MM.1S (cell line): Measurements from ENCODE around the gene YIPF7.

ENCODE experiments used
- DNase-seq: peaks from one replicate; pipeline ENCODE4 v3.0.0-alpha.2; 2015
- H2AFZ ChIP-seq: fragments of 300-600 bp; sonication (generic); 2 replicates; pipeline ENCODE4 v1.6.0; 2016; ENCODE audit warnings: antibody characterized with exemption, low read length
- H3F3A ChIP-seq: fragments of 300-600 bp; sonication (generic); 2 replicates; pipeline ENCODE4 v1.6.1; 2016; ENCODE audit warnings: mild to moderate bottlenecking, antibody characterized with exemption, low read length, moderate library complexity, mixed read lengths; ENCODE audit not compliant: insufficient read depth
- H3K27ac ChIP-seq: fragments of 300-600 bp; sonication (generic); 2 replicates; pipeline ENCODE4 v1.5.1; 2016; ENCODE audit warnings: mild to moderate bottlenecking, low read length
- H3K27me3 ChIP-seq: fragments of 300-600 bp; sonication (generic); replicated peaks from 2 replicates; pipeline ENCODE4 v1.6.0; 2016; ENCODE audit warnings: low read length; ENCODE audit not compliant: insufficient read depth
- H3K36me3 ChIP-seq: fragments of 300-600 bp; sonication (generic); replicated peaks from 2 replicates; pipeline ENCODE4 v1.6.1; 2016; ENCODE audit warnings: mild to moderate bottlenecking, low read length, mixed read lengths; ENCODE audit not compliant: insufficient read depth
- H3K4me1 ChIP-seq: fragments of 300-600 bp; sonication (generic); 2 replicates; pipeline ENCODE4 v1.6.1; 2016; ENCODE audit warnings: low read length, mixed read lengths
- H3K4me2 ChIP-seq: fragments of 300-600 bp; sonication (generic); 2 replicates; pipeline ENCODE4 v1.6.0; 2016; ENCODE audit warnings: low read depth, low read length
- H3K4me3 ChIP-seq: fragments of 300-600 bp; sonication (generic); 2 replicates; pipeline ENCODE4 v1.5.1; 2016; ENCODE audit warnings: low read length, mixed read lengths
- H3K79me2 ChIP-seq: fragments of 300-600 bp; sonication (generic); 2 replicates; pipeline ENCODE4 v1.6.1; 2016; ENCODE audit warnings: mixed run types, low read length, mixed read lengths
- H3K9ac ChIP-seq: fragments of 300-600 bp; sonication (generic); 2 replicates; pipeline ENCODE4 v1.6.1; 2016; ENCODE audit warnings: low read length, mixed read lengths
- H3K9me2 ChIP-seq: fragments of 300-600 bp; sonication (generic); replicated peaks from 2 replicates; pipeline ENCODE4 v1.6.1; 2016; ENCODE audit warnings: mild to moderate bottlenecking, low read length, mixed read lengths; ENCODE audit not compliant: insufficient read depth
- H3K9me3 ChIP-seq: fragments of 300-600 bp; sonication (generic); replicated peaks from 2 replicates; pipeline ENCODE4 v1.6.1; 2016; ENCODE audit warnings: mild to moderate bottlenecking, low read length, mixed read lengths; ENCODE audit not compliant: insufficient read depth
- H4K20me1 ChIP-seq: fragments of 300-600 bp; sonication (generic); 2 replicates; pipeline ENCODE4 v1.6.1; 2016; ENCODE audit warnings: mild to moderate bottlenecking, low read length, moderate library complexity, mixed read lengths; ENCODE audit not compliant: insufficient read depth
- CTCF ChIP-seq: fragments of 300-600 bp; sonication (generic); IDR thresholded peaks from 2 replicates; pipeline ENCODE4 v1.5.1; 2016; ENCODE audit warnings: antibody characterized with exemption, low read length, mixed read lengths
- EZH2 ChIP-seq: fragments of 300-600 bp; sonication (generic); optimal IDR thresholded peaks from 2 replicates; pipeline ENCODE3; 2017; ENCODE audit warnings: low read depth, mild to moderate bottlenecking, antibody characterized with exemption, low read length, mixed read lengths
- EZH2phosphoT487 ChIP-seq: fragments of 300-600 bp; sonication (generic); IDR thresholded peaks from 2 replicates; pipeline ENCODE4 v1.6.1; 2018; ENCODE audit warnings: antibody characterized with exemption, low read length

YIPF7 gene

GRCh38 chr4:44684648-44685047 lies 33.2 kb upstream of the YIPF7 start:
- Histone ChIP-seq H3K9me2 (no peaks in the 10 kb centered on the region), H3K36me3 (peaks cover 12% of the 10 kb centered on the region; the same call in 1 of the 2 replicates), H3K27ac (no peak overlapping the region), H3K4me1 (peaks cover 35% of the 10 kb centered on the region), H2AFZ (no peak overlapping the region), H3K79me2 (peaks cover 26% of the 10 kb centered on the region), H3K4me3 (no peak overlapping the region), H3K27me3 (no peaks in the 10 kb centered on the region), H3K4me2 (no peak overlapping the region), H3K9ac (no peak overlapping the region), H3K9me3 (no peaks in the 10 kb centered on the region), H3F3A (no peaks in the 10 kb centered on the region), H4K20me1 (no peaks in the 10 kb centered on the region)
- no peak for TF ChIP-seq EZH2
- TF ChIP-seq CTCF = no peak
- DNase-seq = no peak

GRCh38 chr4:44679060-44679459 lies 27.6 kb upstream of the YIPF7 start:
- Histone ChIP-seq H3K36me3 (peaks cover 7% of the 10 kb centered on the region; the same call in 1 of the 2 replicates), H2AFZ (peak overlapping the region; percentile 98), H3K9me3 (no peaks in the 10 kb centered on the region), H3K79me2 (peaks cover 40% of the 10 kb centered on the region), H3K9me2 (no peaks in the 10 kb centered on the region), H3K27ac (peak overlapping the region; percentile 84), H3K4me3 (peak overlapping the region; percentile 89), H3K9ac (peak overlapping the region; percentile 92), H3K4me2 (peak overlapping the region; percentile 87), H3K4me1 (peaks cover 15% of the 10 kb centered on the region; the same call in 1 of the 2 replicates), H3K27me3 (no peaks in the 10 kb centered on the region), H4K20me1 (no peaks in the 10 kb centered on the region), H3F3A (no peaks in the 10 kb centered on the region)
- no peak for TF ChIP-seq EZH2phosphoT487
- TF ChIP-seq CTCF = no peak
- no peak for TF ChIP-seq EZH2
- no peak for DNase-seq

- Histone ChIP-seq H3K4me2 (peak within 1 kb of the TSS; percentile 87), H3K4me3 (peak within 1 kb of the TSS; percentile 89), H3K27ac (peak within 1 kb of the TSS; percentile 84), H3K9ac (peak within 1 kb of the TSS; percentile 92), H3K9me3 (no peaks in the 10 kb centered on the region), H3K4me1 (peaks cover 15% of the 10 kb centered on the region; the same call in 1 of the 2 replicates), H3K27me3 (no peaks in the 10 kb centered on the region), H3F3A (no peaks in the 10 kb centered on the region), H3K9me2 (no peaks in the 10 kb centered on the region), H4K20me1 (no peaks in the 10 kb centered on the region), H3K36me3 (peaks cover 5% of the 10 kb centered on the region; the same call in 1 of the 2 replicates), H3K79me2 (peaks cover 40% of the 10 kb centered on the region), H2AFZ (peak within 1 kb of the TSS; percentile 98)
- TF ChIP-seq CTCF (no peak; the same call in 1 of the 2 replicates), EZH2phosphoT487 (no peak), EZH2 (no peak)
- DNase-seq = peak; percentile 97
These were observed 26.9 kb upstream of the YIPF7 start, which contains the start of gene GUF1 for GRCh38 chr4:44678094-44679041. GUF1 (plus strand) TSS chr4:44678420; CDS start chr4:44678623, 203 bp downstream.
